ENCODE results near the gene C1orf167.

Gene C1orf167

DNA sequence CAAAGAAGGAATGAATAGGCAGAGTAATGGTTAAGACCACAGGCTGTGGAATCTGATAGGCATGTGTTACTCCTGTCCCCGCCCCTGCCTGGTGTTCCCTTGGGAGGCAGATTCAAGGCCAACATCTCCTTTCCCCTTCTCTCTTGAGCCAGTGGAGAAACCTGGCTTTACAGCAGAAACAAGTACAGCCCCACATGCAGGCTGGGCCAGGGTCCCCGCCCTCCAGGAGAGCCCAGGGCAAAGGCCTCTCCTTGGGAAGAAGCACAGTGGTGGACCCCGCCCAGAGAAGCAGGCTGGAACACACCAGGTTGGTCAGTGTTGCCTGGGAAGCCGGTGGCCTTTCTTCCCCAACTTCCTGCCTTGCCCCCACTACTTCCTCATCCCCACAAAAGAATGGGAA lies 6.8 kb downstream of the C1orf167 start:
- Histone ChIP-seq H3K27ac (ENCODE audit: low read length) (no peak overlapping the region), H3K9me3 (ENCODE audit: control insufficient read depth, low read depth, low read length) (no peaks in the 10 kb centered on the region)

DNA sequence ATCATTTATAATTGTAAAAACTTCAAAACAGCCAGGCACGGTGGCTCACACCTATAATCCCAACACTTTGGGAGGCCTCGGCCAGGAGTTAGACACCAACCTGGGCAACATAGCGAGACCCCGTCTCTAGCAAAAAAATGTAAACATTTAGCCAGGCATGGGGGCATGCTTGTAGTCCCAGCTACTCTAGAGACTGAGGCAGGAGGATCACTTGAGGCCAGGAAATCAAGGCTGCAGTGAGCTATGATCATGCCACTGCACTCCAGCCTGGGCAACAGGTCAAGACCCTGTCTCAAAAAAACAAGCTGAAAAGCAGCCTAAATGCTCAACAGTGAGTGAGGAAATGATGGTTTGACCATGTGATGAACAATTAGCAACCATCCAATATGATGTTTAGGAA lies 7.3 kb downstream of the C1orf167 start:
- Histone ChIP-seq H3K9me3 (ENCODE audit: control insufficient read depth, low read depth, low read length) (no peaks in the 10 kb centered on the region), H3K36me3 (ENCODE audit: control insufficient read depth, low read depth, low read length) (no peaks in the 10 kb centered on the region), H3K27ac (ENCODE audit: low read length) (no peak overlapping the region), H3K9ac (ENCODE audit: low read length) (no peak overlapping the region), H3K27me3 (ENCODE audit: control insufficient read depth, insufficient read depth, low read length) (no peaks in the 10 kb centered on the region), H3K4me3 (ENCODE audit: low read length) (no peak overlapping the region), H3K4me1 (ENCODE audit: control insufficient read depth, low read depth, low read length) (no peaks in the 10 kb centered on the region)

More for the DNA sequence above, 6.8 kb downstream of the C1orf167 start:
- no peaks in the 10 kb centered on the region for H3K36me3 ChIP-seq (ENCODE audit: control insufficient read depth, low read depth, low read length)
- H3K27me3 ChIP-seq (ENCODE audit: control insufficient read depth, insufficient read depth, low read length) = peaks cover 3% of the 10 kb centered on the region
- no peak overlapping the region for H3K4me3 ChIP-seq (ENCODE audit: low read length)
- H3K9ac ChIP-seq (ENCODE audit: low read length) = no peak overlapping the region
- no peaks in the 10 kb centered on the region for H3K4me1 ChIP-seq (ENCODE audit: control insufficient read depth, low read depth, low read length)

DNA sequence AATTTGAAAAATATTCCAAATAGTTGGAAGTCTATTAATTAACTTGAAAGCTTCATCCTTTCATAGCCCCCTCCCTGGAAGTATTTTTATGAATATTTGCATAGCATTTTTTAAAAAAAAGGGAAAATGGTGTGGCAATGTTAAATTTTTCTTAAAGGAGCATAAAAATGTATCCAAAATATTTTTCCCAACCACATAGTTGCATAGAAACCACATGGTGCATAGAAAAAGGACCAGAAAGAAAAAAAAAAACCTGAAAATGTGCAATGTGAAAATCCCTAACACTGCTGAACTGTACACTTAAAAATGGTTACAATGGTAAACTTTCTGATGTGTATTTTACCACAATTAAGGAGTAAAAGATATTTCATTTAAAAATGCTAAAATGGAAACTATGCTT lies 8.0 kb downstream of the C1orf167 start:
- Histone ChIP-seq H3K9ac (ENCODE audit: low read length) (no peak overlapping the region), H3K27me3 (ENCODE audit: control insufficient read depth, insufficient read depth, low read length) (no peaks in the 10 kb centered on the region), H3K4me1 (ENCODE audit: control insufficient read depth, low read depth, low read length) (no peaks in the 10 kb centered on the region), H3K36me3 (ENCODE audit: control insufficient read depth, low read depth, low read length) (no peaks in the 10 kb centered on the region), H3K4me3 (ENCODE audit: low read length) (no peak overlapping the region), H3K9me3 (ENCODE audit: control insufficient read depth, low read depth, low read length) (no peaks in the 10 kb centered on the region), H3K27ac (ENCODE audit: low read length) (no peak overlapping the region)

DNA sequence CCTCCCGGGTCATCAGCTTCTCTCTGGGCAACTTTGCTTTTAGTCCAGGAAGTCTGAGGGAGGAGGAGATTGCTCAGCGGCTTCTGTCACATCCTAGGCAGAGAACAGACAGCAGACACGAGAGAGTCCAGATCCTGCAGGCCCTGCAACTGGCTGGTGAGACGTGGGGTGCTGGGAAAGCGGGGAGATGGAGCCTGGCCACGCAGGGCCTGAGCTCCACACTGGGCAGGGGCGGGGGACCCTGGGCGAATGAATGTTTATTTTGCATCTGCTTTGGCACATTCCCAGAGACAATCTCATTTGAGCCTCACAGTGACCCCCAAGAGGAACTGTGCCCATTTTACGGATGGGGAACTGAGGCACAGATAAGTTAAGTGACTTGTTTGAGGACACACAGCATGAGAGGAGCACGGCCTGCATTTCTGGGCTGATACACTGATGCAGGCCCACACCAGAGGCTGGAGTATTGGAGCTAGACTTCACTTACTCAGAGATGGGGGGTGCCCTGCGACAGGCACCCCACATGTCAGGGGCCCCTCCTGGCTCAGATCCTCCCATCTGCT lies 9.6 kb downstream of the C1orf167 start:
- Histone ChIP-seq H3K4me3 (ENCODE audit: low read length) (no peak overlapping the region), H3K27ac (ENCODE audit: low read length) (no peak overlapping the region), H3K27me3 (ENCODE audit: control insufficient read depth, insufficient read depth, low read length) (no peaks in the 10 kb centered on the region), H3K36me3 (ENCODE audit: control insufficient read depth, low read depth, low read length) (no peaks in the 10 kb centered on the region), H3K9ac (ENCODE audit: low read length) (no peak overlapping the region), H3K4me1 (ENCODE audit: control insufficient read depth, low read depth, low read length) (no peaks in the 10 kb centered on the region), H3K9me3 (ENCODE audit: control insufficient read depth, low read depth, low read length) (no peaks in the 10 kb centered on the region)

DNA sequence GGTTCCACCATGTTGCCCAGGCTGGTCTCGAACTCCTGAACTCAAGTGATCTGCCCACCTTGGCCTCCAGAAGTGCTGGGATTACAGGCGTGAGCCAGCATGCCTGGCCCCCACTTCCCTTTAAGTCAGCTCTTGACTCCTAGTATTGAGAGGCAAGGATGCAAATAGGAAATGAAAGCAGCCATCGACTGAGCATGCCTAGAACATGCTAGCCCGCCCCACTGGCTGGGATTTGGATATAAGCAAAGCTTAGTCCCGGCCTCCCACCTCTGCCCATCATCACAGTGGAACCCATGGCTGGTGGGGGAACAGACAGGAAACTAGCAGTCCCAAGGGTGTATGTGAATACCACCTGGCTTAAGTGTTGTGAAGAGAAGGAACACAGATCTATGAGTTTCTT lies 10.5 kb downstream of the C1orf167 start:
- Histone ChIP-seq H3K36me3 (ENCODE audit: control insufficient read depth, low read depth, low read length) (no peaks in the 10 kb centered on the region), H3K27me3 (ENCODE audit: control insufficient read depth, insufficient read depth, low read length) (no peaks in the 10 kb centered on the region), H3K4me1 (ENCODE audit: control insufficient read depth, low read depth, low read length) (no peaks in the 10 kb centered on the region), H3K4me3 (ENCODE audit: low read length) (no peak overlapping the region), H3K9ac (ENCODE audit: low read length) (no peak overlapping the region), H3K27ac (ENCODE audit: low read length) (no peak overlapping the region), H3K9me3 (ENCODE audit: control insufficient read depth, low read depth, low read length) (no peaks in the 10 kb centered on the region)

DNA sequence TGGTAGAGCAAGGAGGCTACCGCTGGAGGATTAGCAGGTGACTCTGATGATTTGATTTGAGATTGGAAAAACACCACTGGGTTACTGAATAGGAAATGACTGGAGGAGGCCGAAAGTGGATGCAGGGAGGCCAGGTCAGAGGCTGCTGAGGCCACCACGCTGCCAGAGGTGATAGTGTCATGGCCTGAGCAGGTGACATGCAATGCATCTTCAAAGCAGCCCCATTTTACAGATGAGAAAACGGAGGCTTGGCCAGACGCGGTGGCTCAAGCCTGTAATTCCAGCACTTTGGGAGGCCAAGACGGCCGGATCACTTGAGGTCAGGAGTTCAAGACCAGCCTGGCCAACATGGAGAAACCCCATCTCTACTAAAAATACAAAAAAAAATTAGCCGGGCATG lies 12.8 kb downstream of the C1orf167 start:
- H3K36me3 ChIP-seq (ENCODE audit: control insufficient read depth, low read depth, low read length) = no peaks in the 10 kb centered on the region
- H3K9me3 ChIP-seq (ENCODE audit: control insufficient read depth, low read depth, low read length) = no peaks in the 10 kb centered on the region
- H3K9ac ChIP-seq (ENCODE audit: low read length) = no peak overlapping the region
- no peak overlapping the region for H3K27ac ChIP-seq (ENCODE audit: low read length)
- H3K4me3 ChIP-seq (ENCODE audit: low read length) = no peak overlapping the region
- H3K27me3 ChIP-seq (ENCODE audit: control insufficient read depth, insufficient read depth, low read length) = no peaks in the 10 kb centered on the region
- no peaks in the 10 kb centered on the region for H3K4me1 ChIP-seq (ENCODE audit: control insufficient read depth, low read depth, low read length)

DNA sequence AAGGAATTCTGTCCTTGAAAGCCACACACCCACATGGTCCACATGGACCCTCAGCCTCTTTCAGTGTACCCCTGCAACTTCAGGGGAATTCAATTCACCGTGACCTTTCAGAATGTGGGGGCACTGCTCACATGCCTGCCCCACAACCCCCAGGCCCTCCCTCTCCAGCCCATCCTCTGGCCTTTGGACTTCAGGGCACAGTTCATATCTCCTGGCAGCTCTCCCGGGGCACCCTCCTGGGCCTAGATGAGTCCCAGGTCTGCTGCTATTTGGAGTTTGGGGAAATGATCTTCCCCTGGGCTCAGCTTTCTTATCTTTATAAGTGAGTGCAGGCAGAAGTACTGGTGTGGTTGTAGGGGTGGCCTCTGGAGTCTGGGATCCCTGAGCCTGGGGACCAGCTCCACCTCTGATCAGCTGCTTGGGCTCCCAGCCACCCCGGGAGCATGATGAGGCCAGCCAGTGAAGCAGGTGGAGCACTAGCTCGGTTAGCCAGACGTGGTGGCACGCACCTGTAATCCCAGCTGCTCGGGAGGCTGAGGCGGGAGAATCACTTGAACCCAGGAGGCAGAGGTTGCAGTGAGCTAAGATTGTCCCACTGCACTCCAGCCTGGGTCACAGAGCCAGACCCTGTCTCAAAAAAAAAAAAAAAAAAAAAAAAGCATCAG lies 15.8 kb downstream of the C1orf167 start:
- Histone ChIP-seq H3K27ac (ENCODE audit: low read length) (no peak overlapping the region), H3K9me3 (ENCODE audit: control insufficient read depth, low read depth, low read length) (no peaks in the 10 kb centered on the region), H3K4me1 (ENCODE audit: control insufficient read depth, low read depth, low read length) (no peaks in the 10 kb centered on the region)

DNA sequence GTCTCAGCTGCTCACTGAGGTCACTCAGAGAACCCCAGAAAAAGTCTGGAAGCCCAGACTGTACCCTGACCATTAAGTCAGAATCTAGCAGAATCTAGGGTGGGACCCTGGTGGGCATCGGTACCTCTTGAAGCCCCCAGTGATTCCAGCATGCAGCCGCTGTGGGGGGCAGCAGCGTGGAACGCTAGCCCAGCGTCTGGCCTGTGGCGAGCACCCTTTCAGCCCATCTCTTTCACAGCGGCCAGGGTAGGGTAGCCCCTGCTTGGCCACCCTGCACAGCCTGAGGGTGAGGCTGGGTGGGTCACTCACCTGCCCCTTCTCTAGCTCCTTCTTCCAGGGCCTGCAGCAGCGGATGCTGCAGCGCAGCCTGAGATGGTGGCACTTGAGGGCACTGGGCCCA lies 16.3 kb downstream of the C1orf167 start:
- Histone ChIP-seq H3K36me3 (ENCODE audit: control insufficient read depth, low read depth, low read length) (no peaks in the 10 kb centered on the region), H3K9ac (ENCODE audit: low read length) (no peak overlapping the region), H3K9me3 (ENCODE audit: control insufficient read depth, low read depth, low read length) (no peaks in the 10 kb centered on the region), H3K4me1 (ENCODE audit: control insufficient read depth, low read depth, low read length) (no peaks in the 10 kb centered on the region), H3K27ac (ENCODE audit: low read length) (no peak overlapping the region), H3K27me3 (ENCODE audit: control insufficient read depth, insufficient read depth, low read length) (no peaks in the 10 kb centered on the region), H3K4me3 (ENCODE audit: low read length) (no peak overlapping the region)

More for the DNA sequence above, 15.8 kb downstream of the C1orf167 start:
- Histone ChIP-seq H3K36me3 (ENCODE audit: control insufficient read depth, low read depth, low read length) (no peaks in the 10 kb centered on the region), H3K9ac (ENCODE audit: low read length) (no peak overlapping the region), H3K4me3 (ENCODE audit: low read length) (no peak overlapping the region), H3K27me3 (ENCODE audit: control insufficient read depth, insufficient read depth, low read length) (no peaks in the 10 kb centered on the region)

DNA sequence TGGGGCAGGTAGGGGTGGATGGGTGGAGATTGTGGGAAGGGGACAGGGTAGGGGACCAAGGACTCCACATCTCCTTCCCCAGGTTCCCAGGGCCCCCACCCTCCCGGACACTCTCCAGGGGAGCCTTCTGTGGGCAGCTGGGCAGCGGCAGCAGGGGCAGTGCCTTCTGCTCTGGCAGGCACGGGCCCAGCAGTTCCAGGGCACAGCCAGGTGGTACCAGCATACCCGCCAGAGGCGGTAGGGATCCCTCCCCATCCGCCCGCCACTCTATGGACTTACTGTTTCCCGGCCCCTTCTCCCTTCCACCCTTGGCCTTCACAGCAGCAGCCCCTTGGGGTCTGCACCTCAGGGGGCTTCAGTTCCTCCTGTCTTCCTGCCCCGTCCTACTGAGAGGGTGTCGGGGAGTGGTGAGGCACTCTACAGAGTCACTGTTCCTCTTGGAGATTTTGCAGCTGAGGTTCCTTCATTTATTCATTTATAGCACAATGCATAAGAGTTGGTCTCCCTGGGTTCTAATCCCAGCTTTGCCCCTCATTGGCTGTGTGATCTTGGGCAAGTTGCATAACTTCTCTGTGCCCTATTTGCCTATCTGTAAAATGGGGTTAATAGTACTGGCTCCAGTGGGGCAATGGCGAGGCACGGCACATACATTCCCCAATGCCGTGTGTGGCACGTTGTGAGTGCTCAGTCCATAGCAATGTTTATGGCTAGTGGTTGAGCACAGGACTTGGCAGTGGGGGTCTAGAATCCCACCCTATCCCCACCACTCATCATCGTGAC lies 17.0 kb downstream of the C1orf167 start:
- H3K4me1 ChIP-seq (ENCODE audit: control insufficient read depth, low read depth, low read length) = no peaks in the 10 kb centered on the region
- no peak overlapping the region for H3K9ac ChIP-seq (ENCODE audit: low read length)
- no peak overlapping the region for H3K4me3 ChIP-seq (ENCODE audit: low read length)
- no peak overlapping the region for H3K27ac ChIP-seq (ENCODE audit: low read length)
- no peaks in the 10 kb centered on the region for H3K9me3 ChIP-seq (ENCODE audit: control insufficient read depth, low read depth, low read length)
- H3K27me3 ChIP-seq (ENCODE audit: control insufficient read depth, insufficient read depth, low read length) = no peaks in the 10 kb centered on the region
- H3K36me3 ChIP-seq (ENCODE audit: control insufficient read depth, low read depth, low read length) = no peaks in the 10 kb centered on the region

DNA sequence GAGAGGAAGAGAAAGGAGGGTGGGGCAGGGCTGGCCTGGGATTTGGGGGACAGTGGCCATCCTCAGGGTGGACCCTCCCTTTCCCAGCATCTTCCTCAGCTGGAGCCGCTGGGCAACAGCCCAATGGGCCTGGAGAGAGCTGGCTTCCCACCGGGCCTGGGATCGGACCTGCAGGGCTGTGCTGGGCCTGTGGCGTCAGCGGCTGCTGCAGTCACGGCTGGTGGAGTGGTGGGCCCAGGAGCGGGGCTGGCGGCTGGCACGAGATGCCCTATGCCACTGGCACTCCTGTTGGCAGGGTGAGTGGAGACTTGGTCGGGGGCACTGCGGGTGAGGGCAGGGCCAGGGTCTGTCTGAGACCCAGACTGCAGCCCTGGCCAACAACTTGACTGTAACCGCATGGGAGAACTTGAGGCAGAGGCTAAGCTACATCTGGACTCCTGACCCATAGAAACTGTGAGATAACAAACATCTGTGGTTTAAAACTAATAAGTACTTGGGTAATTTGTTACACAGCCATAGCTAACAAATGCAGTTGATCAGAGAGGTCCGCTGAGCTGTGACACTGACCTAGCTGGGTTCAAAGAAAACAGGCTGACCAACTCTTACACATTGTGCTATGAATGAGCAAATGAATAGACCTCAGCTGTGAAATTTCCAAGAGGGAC lies 17.9 kb downstream of the C1orf167 start:
- Histone ChIP-seq H3K36me3 (ENCODE audit: control insufficient read depth, low read depth, low read length) (no peaks in the 10 kb centered on the region), H3K9ac (ENCODE audit: low read length) (no peak overlapping the region), H3K27me3 (ENCODE audit: control insufficient read depth, insufficient read depth, low read length) (no peaks in the 10 kb centered on the region), H3K4me3 (ENCODE audit: low read length) (no peak overlapping the region), H3K9me3 (ENCODE audit: control insufficient read depth, low read depth, low read length) (no peaks in the 10 kb centered on the region), H3K27ac (ENCODE audit: low read length) (no peak overlapping the region), H3K4me1 (ENCODE audit: control insufficient read depth, low read depth, low read length) (peaks cover 3% of the 10 kb centered on the region)

DNA sequence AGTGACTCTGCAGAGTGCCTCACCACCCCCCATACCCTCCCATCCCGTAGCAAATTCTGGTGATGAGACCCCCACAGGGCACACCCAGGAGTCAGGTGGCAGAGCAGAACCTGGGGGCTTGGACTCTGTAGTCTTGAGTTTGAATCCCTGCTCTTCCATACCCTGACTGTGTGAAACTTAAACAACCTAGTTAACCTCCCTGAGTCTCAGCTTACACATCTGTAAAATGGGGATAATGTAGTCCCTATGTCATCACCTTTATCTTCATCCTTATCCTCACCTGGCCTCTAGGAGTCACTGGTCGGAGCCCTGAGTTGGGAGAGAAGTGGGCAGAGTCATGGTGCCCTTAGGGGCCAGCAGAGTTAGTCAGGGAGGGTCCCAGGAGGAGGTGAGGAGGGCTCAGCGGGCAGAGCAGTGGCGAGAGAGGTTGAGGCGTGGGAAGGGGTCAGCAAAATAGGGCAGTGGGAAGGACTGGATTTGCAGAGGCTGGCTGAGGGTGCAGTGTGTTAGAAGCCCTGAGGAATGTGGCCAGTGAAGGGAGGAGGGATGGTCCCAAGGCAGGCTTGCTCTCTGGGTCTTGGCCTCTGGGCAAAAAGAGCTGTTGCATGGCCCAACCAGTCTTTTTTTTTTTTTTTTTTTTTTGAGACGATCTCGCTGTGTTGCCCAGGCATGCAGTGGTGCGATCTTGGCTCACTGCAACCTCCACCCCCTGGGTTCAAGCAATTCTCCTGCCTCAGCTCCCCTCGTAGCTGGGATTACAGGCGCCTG lies 18.6 kb downstream of the C1orf167 start:
- Histone ChIP-seq H3K27me3 (ENCODE audit: control insufficient read depth, insufficient read depth, low read length) (no peaks in the 10 kb centered on the region), H3K27ac (ENCODE audit: low read length) (no peak overlapping the region), H3K9ac (ENCODE audit: low read length) (no peak overlapping the region), H3K9me3 (ENCODE audit: control insufficient read depth, low read depth, low read length) (no peaks in the 10 kb centered on the region), H3K4me1 (ENCODE audit: control insufficient read depth, low read depth, low read length) (peaks cover 4% of the 10 kb centered on the region), H3K4me3 (ENCODE audit: low read length) (no peak overlapping the region), H3K36me3 (ENCODE audit: control insufficient read depth, low read depth, low read length) (no peaks in the 10 kb centered on the region)

All from iPS-18a (cell line).